Activated naive CD4-positive, alpha-beta T cell treated with anti-CD3 and anti-CD28 coated beads for 36 hours (primary cell): ENCODE measurements around the gene ASB4. TPM values are rescaled to one million over a fixed set of nuclear protein-coding genes. Genes with fewer than 3 reads are reported as not detected.

Source experiments
- CTCF ChIA-PET: fragments of 350-600 bp; sonication (Branson Sonifier 250); formaldehyde crosslinking; loops from one replicate; lab custom pipeline; 2021; ENCODE audit warnings: antibody characterized with exemption; lab: Charles Lee
- DNase-seq: peaks from one replicate; pipeline ENCODE4 v3.0.0-alpha.2; 2020
- H3K27ac Mint-ChIP-seq: one replicate; pipeline ENCODE4 v1.8.0; 2021; ENCODE audit warnings: mild to moderate bottlenecking, mixed read lengths
- H3K27me3 Mint-ChIP-seq: one replicate; pipeline ENCODE4 v1.8.0; 2021; ENCODE audit warnings: low read depth, mixed read lengths
- H3K36me3 Mint-ChIP-seq: one replicate; pipeline ENCODE4 v1.8.0; 2021; ENCODE audit warnings: low read depth, mixed read lengths
- H3K4me1 Mint-ChIP-seq: one replicate; pipeline ENCODE4 v1.8.0; 2021; ENCODE audit warnings: low read depth, mixed read lengths
- H3K4me3 Mint-ChIP-seq: one replicate; pipeline ENCODE4 v1.8.0; 2021; ENCODE audit warnings: mild to moderate bottlenecking, moderate library complexity, mixed read lengths
- H3K9me3 Mint-ChIP-seq: one replicate; pipeline ENCODE4 v1.8.0; 2021; ENCODE audit warnings: mixed read lengths
- intact Hi-C: fragments of 100-400 bp; cut with micrococcal nuclease; formaldehyde crosslinking; loops from one replicate; pipeline ENCODE4 v1.15.1; 2023
- total RNA-seq, 2 experiments: library from RNA; stranded (reverse); gene quantifications; one replicate each; pipeline ENCODE4 v1.2.3, GENCODE V29; 2021

The ASB4 gene
- total RNA-seq, 2 experiments from 2014 or later = not detected

DNA sequence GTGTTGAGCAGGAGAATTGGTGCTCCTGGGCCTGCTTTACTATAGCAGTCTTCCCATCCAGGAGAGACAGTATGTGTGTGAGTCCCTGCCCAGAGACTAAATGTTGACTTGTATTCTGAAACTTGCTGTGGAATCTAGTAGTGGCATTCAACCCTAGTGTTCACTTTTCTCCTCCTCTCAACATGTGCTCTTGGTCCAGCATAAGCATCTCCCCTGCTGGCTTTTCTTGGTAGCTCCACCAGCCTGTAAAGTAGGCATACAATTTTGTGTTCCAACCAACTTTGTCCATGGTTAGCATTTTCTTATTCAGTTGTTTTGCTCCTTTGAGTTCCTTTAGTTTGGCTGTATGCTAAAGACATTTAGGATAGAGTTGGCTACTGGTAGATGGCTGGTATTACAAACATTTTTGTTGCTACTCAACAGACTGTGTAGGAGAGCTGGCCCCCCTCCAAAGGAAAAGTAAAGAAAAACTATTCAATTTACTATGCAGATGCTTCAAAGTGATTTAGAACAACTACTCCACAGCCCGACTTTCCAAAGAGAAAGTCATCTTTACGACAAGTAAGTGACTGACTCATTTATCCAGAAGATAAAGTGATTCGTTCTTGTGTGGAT is 46.0 kb downstream of the ASB4 start:
- H3K36me3 Mint-ChIP-seq = no peaks in the 10 kb centered on the region

DNA sequence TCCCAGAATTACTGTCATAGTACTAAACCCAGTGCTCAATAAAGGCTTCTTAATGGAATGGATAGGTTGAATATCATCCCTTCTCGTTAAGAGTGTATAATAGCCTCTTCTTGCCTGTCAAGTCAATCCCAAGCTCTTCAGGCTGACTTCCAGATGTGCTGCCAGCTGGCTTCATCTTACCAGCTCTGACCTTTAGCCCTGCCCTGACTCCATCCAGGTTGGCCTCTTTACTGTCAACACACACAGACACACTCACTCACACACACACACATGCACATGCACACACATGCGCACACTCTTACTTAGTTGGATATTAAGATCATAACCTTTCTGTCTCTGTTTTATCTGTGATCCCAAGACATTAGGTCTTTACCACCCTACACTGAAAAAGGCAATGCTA is 49.1 kb downstream of the ASB4 start:
- Mint-ChIP-seq H3K4me1 (no peaks in the 10 kb centered on the region), H3K9me3 (no peaks in the 10 kb centered on the region), H3K27ac (no peak overlapping the region), H3K36me3 (no peaks in the 10 kb centered on the region), H3K27me3 (peaks cover 3% of the 10 kb centered on the region), H3K4me3 (no peak overlapping the region)
- CTCF ChIA-PET = interaction anchor here (1.3 kb wide), 1 partner anchor 155 kb away, joined by 3 read pairs; no protein-coding TSS in a partner anchor
- DNase-seq = no peak
- intact Hi-C loops = no loop called here

More for the DNA sequence above, 46.0 kb downstream of the ASB4 start:
- peaks cover 3% of the 10 kb centered on the region for H3K27me3 Mint-ChIP-seq
- H3K4me1 Mint-ChIP-seq = no peaks in the 10 kb centered on the region
- no peak for DNase-seq
- H3K27ac Mint-ChIP-seq = no peak overlapping the region
- H3K9me3 Mint-ChIP-seq = no peaks in the 10 kb centered on the region
- no peak overlapping the region for H3K4me3 Mint-ChIP-seq
- CTCF ChIA-PET = interaction anchor here (0.9 to 1.8 kb wide), 2 partner anchors 20 to 22 kb away, joined by 3 to 5 read pairs; no protein-coding TSS in a partner anchor
- intact Hi-C loops = no loop called here

DNA sequence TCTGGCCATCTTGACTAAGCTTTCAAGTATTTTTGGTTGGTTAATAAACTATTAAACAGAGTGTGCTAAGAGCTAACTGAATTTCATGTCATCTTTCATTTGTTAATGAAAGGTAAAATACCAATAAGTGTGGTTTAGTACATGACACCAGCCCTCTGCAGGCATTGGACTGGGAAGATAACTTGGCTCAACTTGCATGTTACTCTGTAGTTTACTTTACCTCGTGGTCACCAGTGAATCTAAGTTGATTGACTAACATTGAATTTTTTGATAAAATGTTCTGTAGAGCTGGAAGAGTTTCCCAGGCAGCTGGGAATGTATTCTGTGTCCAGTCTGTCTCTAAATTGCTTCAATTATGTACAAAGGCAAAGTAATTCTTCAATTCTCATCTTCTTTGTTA is 49.9 kb downstream of the ASB4 start:
- Mint-ChIP-seq H3K4me1 (no peaks in the 10 kb centered on the region), H3K9me3 (no peaks in the 10 kb centered on the region), H3K27me3 (peaks cover 3% of the 10 kb centered on the region), H3K36me3 (no peaks in the 10 kb centered on the region), H3K4me3 (no peak overlapping the region), H3K27ac (no peak overlapping the region)
- CTCF ChIA-PET = interaction anchor here (1.3 to 1.5 kb wide), 2 partner anchors 16 to 154 kb away, joined by 3 to 4 read pairs; no protein-coding TSS in a partner anchor
- intact Hi-C loops = no loop called here
- no peak for DNase-seq

DNA sequence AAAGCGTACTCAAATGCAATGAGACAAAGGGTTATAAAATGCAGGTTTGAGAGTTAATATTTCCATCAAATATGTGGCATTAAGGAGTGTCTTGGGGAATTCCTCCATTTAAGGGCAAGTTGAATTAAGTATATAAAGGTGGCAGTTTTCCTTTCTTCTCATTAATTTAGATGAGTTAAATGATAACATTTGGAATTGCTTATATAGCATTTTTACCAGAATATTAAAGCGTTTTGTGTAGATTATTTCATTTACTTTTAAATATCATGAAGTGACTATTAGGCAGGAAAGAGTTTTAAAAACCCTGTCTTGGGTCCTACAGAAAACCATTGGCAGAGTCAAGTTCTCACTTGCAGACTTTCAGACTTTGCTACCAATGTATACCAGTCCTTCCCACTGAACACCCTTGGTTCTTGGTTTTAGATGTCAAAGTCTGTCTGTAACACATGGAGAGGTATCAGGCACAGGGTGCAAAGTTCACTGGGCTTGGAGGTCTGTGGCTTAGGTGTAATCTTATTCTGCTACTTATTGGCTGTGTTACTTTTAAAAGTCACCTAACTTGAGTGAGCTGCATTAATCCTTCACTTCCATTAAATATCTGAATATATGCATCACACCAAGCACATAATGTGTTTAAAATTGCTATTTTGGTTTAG is 51.0 kb downstream of the ASB4 start:
- Mint-ChIP-seq H3K27ac (no peak overlapping the region), H3K4me3 (no peak overlapping the region), H3K9me3 (no peaks in the 10 kb centered on the region), H3K4me1 (no peaks in the 10 kb centered on the region), H3K36me3 (no peaks in the 10 kb centered on the region), H3K27me3 (peaks cover 3% of the 10 kb centered on the region)
- no peak for DNase-seq
- CTCF ChIA-PET = interaction anchor here (0.6 to 1.5 kb wide), 2 partner anchors 14 to 24 kb away, joined by 3 to 4 read pairs; no protein-coding TSS in a partner anchor
- intact Hi-C loops = no loop called here

DNA sequence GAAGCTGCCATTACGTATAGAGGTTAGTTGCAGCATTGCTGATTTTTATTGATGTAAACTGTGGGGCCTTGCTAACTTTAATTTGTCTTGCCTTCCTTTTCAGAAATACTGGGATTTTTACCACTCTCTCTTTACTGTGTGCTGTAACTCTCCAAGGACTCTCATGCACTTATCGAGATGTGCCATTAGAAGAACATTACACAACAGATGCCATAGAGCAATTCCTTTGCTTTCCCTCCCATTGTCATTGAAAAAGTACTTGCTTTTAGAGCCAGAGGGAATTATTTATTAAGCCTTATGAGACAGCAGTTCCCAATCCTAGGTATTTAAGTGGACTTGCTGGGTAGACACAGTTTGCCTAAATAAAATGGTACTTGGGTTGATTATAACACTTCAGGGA is 51.7 kb downstream of the ASB4 start:
- DNase-seq = no peak
- intact Hi-C loops = no loop called here
- CTCF ChIA-PET = no interaction called here
- Mint-ChIP-seq H3K27ac (no peak overlapping the region), H3K36me3 (no peaks in the 10 kb centered on the region), H3K4me3 (no peak overlapping the region), H3K4me1 (no peaks in the 10 kb centered on the region), H3K27me3 (peaks cover 3% of the 10 kb centered on the region), H3K9me3 (no peaks in the 10 kb centered on the region)

DNA sequence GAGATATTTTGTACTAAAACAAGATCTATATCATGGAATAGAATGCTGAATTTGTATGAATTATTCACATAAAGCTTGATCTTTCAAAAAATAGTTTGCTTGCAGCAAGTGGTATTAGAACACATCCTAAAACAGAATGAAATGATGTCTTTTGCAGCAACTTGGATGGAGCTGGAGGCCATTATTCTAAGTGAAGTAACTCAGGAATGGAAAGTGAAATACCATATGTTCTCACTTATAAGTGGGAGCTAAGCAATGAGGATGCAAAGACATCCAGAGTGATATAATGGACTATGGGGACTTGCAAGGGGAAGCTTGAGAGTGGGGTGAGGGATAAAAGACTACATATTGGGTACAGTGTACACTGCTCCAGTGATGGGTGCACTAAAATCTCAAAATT is 53.7 kb downstream of the ASB4 start:
- H3K27me3 Mint-ChIP-seq = peaks cover 3% of the 10 kb centered on the region
- CTCF ChIA-PET = interaction anchor here (1.0 to 1.7 kb wide), 2 partner anchors 11 to 28 kb away, joined by 4 to 5 read pairs; no protein-coding TSS in a partner anchor
- no peak overlapping the region for H3K27ac Mint-ChIP-seq
- intact Hi-C loops = no loop called here
- no peak for DNase-seq
- no peaks in the 10 kb centered on the region for H3K9me3 Mint-ChIP-seq
- no peaks in the 10 kb centered on the region for H3K36me3 Mint-ChIP-seq
- no peak overlapping the region for H3K4me3 Mint-ChIP-seq
- H3K4me1 Mint-ChIP-seq = no peaks in the 10 kb centered on the region

DNA sequence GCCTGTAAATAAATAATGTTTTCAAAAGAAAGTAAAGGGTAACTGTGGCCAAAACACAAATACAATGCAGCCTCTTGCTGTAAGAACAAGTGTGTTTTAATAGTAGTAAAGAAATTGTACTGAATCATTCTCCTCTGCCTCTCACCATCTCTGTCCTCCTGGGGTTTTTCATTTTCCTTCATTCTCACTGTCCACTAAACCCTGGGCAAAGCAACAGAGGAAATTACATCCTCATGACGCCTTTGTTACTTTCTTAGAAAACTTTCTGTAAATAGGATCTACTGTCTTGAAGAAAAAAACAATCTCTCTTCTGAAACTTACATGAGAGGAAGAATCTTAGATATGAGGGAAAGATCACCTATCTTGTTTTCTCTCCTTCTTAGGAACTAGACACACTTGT is 54.6 kb downstream of the ASB4 start:
- Mint-ChIP-seq H3K9me3 (no peaks in the 10 kb centered on the region), H3K4me1 (no peaks in the 10 kb centered on the region), H3K27me3 (peaks cover 3% of the 10 kb centered on the region), H3K36me3 (no peaks in the 10 kb centered on the region), H3K4me3 (no peak overlapping the region), H3K27ac (no peak overlapping the region)
- intact Hi-C loops = no loop called here
- CTCF ChIA-PET = interaction anchor here (1.7 kb wide), 1 partner anchor 12 kb away, joined by 5 read pairs; no protein-coding TSS in a partner anchor
- no peak for DNase-seq

DNA sequence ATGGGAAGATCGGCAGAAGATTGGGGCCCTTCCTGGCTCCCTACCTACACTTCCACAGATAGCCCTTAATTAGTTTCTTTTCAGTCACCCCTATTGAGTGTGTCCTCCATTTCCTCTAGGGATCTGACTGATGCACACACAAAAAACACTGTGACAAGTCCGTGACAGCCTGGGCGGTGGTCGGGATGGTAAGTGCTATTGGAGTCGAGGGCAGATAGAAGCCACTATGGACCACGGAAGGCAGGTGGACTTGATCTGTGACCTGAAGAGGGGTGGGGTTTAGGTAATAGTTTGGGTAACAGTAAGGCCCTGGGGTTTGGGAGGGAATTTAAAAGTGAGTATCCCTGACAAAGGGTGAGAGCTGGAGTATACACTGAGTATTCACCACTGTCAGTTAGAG is 57.6 kb downstream of the ASB4 start:
- Mint-ChIP-seq H3K27me3 (peaks cover 3% of the 10 kb centered on the region), H3K9me3 (no peaks in the 10 kb centered on the region), H3K4me1 (no peaks in the 10 kb centered on the region), H3K27ac (no peak overlapping the region), H3K36me3 (no peaks in the 10 kb centered on the region), H3K4me3 (no peak overlapping the region)
- intact Hi-C loops = no loop called here
- CTCF ChIA-PET = no interaction called here
- DNase-seq = no peak

DNA sequence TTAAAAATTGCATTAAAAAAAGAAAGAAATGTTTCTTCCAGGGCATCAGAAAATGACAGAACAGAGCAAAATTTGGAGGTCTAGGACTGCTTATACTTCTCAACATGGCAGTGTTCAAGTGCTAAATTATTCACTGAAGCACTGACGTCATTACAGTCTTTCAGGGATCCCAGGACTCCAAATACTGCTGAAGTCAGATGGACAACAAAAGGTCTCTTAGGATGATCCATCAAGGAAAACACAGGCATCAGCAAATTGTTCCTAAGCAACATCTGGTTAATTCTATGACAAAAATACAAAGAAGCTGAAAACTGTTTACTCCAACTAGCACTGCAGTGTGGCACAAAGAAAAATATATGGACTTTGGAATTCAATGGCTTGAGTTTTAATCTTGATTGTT is 58.4 kb downstream of the ASB4 start:
- intact Hi-C loops = no loop called here
- Mint-ChIP-seq H3K36me3 (no peaks in the 10 kb centered on the region), H3K4me3 (no peak overlapping the region), H3K9me3 (no peaks in the 10 kb centered on the region), H3K4me1 (no peaks in the 10 kb centered on the region), H3K27me3 (peaks cover 2% of the 10 kb centered on the region), H3K27ac (no peak overlapping the region)
- CTCF ChIA-PET = no interaction called here
- no peak for DNase-seq

DNA sequence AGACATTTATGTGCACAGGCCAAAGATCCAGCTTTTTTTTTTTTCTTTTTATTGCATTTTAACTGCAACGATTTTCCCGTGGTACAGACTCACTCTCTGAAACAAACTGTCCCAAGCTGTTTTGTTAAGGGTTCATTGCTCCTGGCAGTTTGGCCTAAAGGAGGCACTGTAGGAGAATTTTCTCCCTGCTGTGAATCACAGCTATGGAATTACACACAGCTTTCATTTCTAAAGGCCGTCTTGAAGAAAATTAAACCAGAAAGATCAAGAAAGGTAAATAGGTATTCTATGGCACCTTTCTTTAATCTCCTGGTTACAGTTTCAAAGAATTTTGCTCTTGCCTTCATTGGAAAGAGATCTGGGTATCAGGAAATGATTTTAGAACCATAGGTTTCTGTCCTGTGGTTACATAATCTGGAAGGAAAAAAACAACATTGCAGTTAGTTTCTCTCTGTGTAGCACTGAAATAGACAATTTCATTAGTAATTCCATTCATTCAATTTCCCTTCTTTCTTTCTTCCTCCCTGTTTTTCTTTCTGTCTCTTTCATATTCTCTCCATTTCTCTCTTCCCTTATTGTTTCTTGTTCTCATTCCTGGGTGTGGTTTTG is 59.4 kb downstream of the ASB4 start:
- CTCF ChIA-PET = no interaction called here
- intact Hi-C loops = no loop called here

DNA sequence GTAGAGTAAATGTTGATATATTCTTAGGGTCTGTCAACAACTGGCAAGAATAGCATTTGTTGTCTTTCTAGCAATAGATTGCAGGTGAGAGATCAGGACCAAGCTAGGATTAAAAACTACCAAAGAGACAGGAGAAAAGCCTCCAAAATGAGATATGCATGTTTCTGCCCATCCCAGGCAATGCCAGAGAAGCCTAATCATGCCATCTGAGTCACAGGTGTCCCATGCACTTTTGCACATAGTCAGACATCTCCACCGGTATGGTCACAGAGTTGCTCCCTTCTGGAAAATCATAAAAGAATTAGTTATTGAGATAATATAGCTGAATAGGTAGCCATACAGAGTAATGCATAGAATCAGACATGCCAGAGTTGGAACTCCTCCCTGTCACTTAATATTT is 59.9 kb downstream of the ASB4 start:
- H3K4me3 Mint-ChIP-seq = no peak overlapping the region
- DNase-seq = no peak
- no peak overlapping the region for H3K27ac Mint-ChIP-seq
- no peaks in the 10 kb centered on the region for H3K36me3 Mint-ChIP-seq
- H3K4me1 Mint-ChIP-seq = no peaks in the 10 kb centered on the region
- CTCF ChIA-PET = interaction anchor here (1.4 kb wide), 1 partner anchor 145 kb away, joined by 3 read pairs; no protein-coding TSS in a partner anchor
- intact Hi-C loops = no loop called here
- H3K27me3 Mint-ChIP-seq = peaks cover 10% of the 10 kb centered on the region
- no peaks in the 10 kb centered on the region for H3K9me3 Mint-ChIP-seq

More for the DNA sequence above, 59.4 kb downstream of the ASB4 start:
- no peak for DNase-seq
- no peaks in the 10 kb centered on the region for H3K36me3 Mint-ChIP-seq
- H3K27me3 Mint-ChIP-seq = peaks cover 5% of the 10 kb centered on the region
- H3K4me3 Mint-ChIP-seq = no peak overlapping the region
- no peaks in the 10 kb centered on the region for H3K4me1 Mint-ChIP-seq
- H3K27ac Mint-ChIP-seq = no peak overlapping the region
- H3K9me3 Mint-ChIP-seq = no peaks in the 10 kb centered on the region

DNA sequence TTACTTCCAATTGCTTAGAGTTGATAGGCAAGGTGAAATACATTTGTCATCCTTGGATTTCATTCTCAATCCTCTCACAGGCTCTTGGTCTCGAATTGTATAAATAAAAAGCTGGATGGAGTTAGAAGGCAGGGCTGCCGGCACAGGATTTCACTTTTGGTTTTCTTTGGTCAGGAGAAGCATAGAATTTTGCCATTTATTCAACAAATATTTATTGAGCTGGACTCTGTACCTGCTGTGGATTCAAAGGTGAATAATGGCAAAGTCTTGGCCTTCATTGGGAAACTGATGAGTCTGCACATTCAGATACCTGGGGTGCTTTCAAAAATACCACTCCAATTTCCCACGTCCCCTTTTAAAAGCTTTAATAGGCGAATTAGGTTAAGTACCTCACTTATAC is 60.9 kb downstream of the ASB4 start:
- Mint-ChIP-seq H3K27me3 (peaks cover 13% of the 10 kb centered on the region), H3K4me1 (no peaks in the 10 kb centered on the region), H3K9me3 (no peaks in the 10 kb centered on the region), H3K36me3 (no peaks in the 10 kb centered on the region), H3K27ac (no peak overlapping the region), H3K4me3 (no peak overlapping the region)
- intact Hi-C loops = no loop called here
- no peak for DNase-seq
- CTCF ChIA-PET = interaction anchor here (1.4 kb wide), 1 partner anchor 144 kb away, joined by 3 read pairs; no protein-coding TSS in a partner anchor
